H9 (cell line): ENCODE data around the gene GYS2. TPM values are rescaled to one million over a fixed set of nuclear protein-coding genes. Genes with fewer than 3 reads are reported as not detected.

ENCODE experiments used
- DNase-seq: peaks from one replicate; pipeline ENCODE4 v3.0.0-alpha.2; 2017
- H2AFZ ChIP-seq: one replicate; pipeline ENCODE4 v1.6.1; 2013; ENCODE audit warnings: mild to moderate bottlenecking, low read length, control low read depth, moderate library complexity
- H2AK5ac ChIP-seq: 2 replicates; pipeline ENCODE4 v1.6.1; 2013; ENCODE audit warnings: low read length, control low read depth, mixed read lengths; ENCODE audit not compliant: insufficient read length
- H2BK120ac ChIP-seq: one replicate; pipeline ENCODE4 v1.6.1; 2013; ENCODE audit warnings: low read depth, mild to moderate bottlenecking, low read length, control low read depth, inconsistent platforms; ENCODE audit not compliant: poor library complexity, severe bottlenecking
- H2BK12ac ChIP-seq: 2 replicates; pipeline ENCODE4 v1.6.1; 2013; ENCODE audit warnings: low read length, control low read depth, mixed read lengths, low read depth; ENCODE audit not compliant: insufficient read length
- H2BK15ac ChIP-seq: 2 replicates; pipeline ENCODE4 v1.6.1; 2013; ENCODE audit warnings: low read depth, low read length, control low read depth
- H2BK20ac ChIP-seq: one replicate; pipeline ENCODE4 v1.6.1; 2013; ENCODE audit warnings: low read depth, mild to moderate bottlenecking, low read length, control low read depth, inconsistent platforms; ENCODE audit not compliant: poor library complexity, severe bottlenecking
- H2BK5ac ChIP-seq: 2 replicates; pipeline ENCODE4 v1.6.1; 2013; ENCODE audit warnings: low read length, control low read depth, mixed read lengths; ENCODE audit not compliant: insufficient read length
- H3K14ac ChIP-seq: 2 replicates; pipeline ENCODE4 v1.6.1; 2013; ENCODE audit warnings: low read length, control low read depth; ENCODE audit not compliant: insufficient read depth
- H3K18ac ChIP-seq: 2 replicates; pipeline ENCODE4 v1.6.1; 2013; ENCODE audit warnings: low read depth, mild to moderate bottlenecking, mixed read lengths, low read length, control low read depth; ENCODE audit not compliant: insufficient read length
- H3K23ac ChIP-seq: 2 replicates; pipeline ENCODE4 v1.6.1; 2013; ENCODE audit warnings: low read length, control low read depth, mixed read lengths, low read depth; ENCODE audit not compliant: insufficient read length
- H3K23me2 ChIP-seq: 2 replicates; pipeline ENCODE4 v1.6.1; 2013; ENCODE audit warnings: low read depth, mild to moderate bottlenecking, mixed read lengths, low read length, control low read depth; ENCODE audit not compliant: insufficient read length, poor library complexity, severe bottlenecking
- H3K27ac ChIP-seq: 2 replicates; pipeline ENCODE4 v1.5.1; 2013; ENCODE audit warnings: low read length, control low read depth, mixed read lengths, low read depth; ENCODE audit not compliant: insufficient read length
- H3K27me3 ChIP-seq: 2 replicates; pipeline ENCODE4 v1.6.1; 2013; ENCODE audit warnings: low read length, control low read depth, inconsistent platforms; ENCODE audit not compliant: insufficient read depth
- H3K4ac ChIP-seq: 2 replicates; pipeline ENCODE4 v1.6.1; 2013; ENCODE audit warnings: low read depth, mild to moderate bottlenecking, control low read depth, inconsistent platforms, low read length, moderate library complexity
- H3K4me1 ChIP-seq: 2 replicates; pipeline ENCODE4 v1.6.1; 2013; ENCODE audit warnings: low read length, control low read depth, inconsistent platforms; ENCODE audit not compliant: insufficient read depth
- H3K4me2 ChIP-seq: 2 replicates; pipeline ENCODE4 v1.6.1; 2013; ENCODE audit warnings: low read length, control low read depth, mixed read lengths; ENCODE audit not compliant: insufficient read length, insufficient read depth
- H3K56ac ChIP-seq: 2 replicates; pipeline ENCODE4 v1.6.1; 2013; ENCODE audit warnings: low read depth, mild to moderate bottlenecking, mixed read lengths, low read length, control low read depth; ENCODE audit not compliant: insufficient read length
- H3K79me1 ChIP-seq: 2 replicates; pipeline ENCODE4 v1.6.1; 2013; ENCODE audit warnings: low read depth, mild to moderate bottlenecking, moderate library complexity, low read length, control low read depth, inconsistent platforms; ENCODE audit not compliant: insufficient read depth, poor library complexity, severe bottlenecking
- H3K79me2 ChIP-seq: 2 replicates; pipeline ENCODE4 v1.6.1; 2013; ENCODE audit warnings: low read length, control low read depth, inconsistent platforms; ENCODE audit not compliant: insufficient read depth
- H3K9ac ChIP-seq: 2 replicates; pipeline ENCODE4 v1.6.1; 2013; ENCODE audit warnings: low read length, control low read depth, mixed read lengths; ENCODE audit not compliant: insufficient read length; ENCODE audit errors: extremely low read depth
- H3K9me3 ChIP-seq: one replicate; pipeline ENCODE4 v1.6.1; 2013; ENCODE audit warnings: low read depth, low read length, inconsistent platforms; ENCODE audit not compliant: control insufficient read depth
- H3T11ph ChIP-seq: one replicate; pipeline ENCODE4 v1.6.1; 2013; ENCODE audit warnings: mild to moderate bottlenecking, low read length, control low read depth, inconsistent platforms
- H4K20me1 ChIP-seq: one replicate; pipeline ENCODE4 v1.6.1; 2013; ENCODE audit not compliant: control insufficient read depth, insufficient read length, insufficient read depth
- H4K5ac ChIP-seq: 2 replicates; pipeline ENCODE4 v1.6.1; 2013; ENCODE audit warnings: low read depth, mild to moderate bottlenecking, mixed read lengths, low read length, control low read depth; ENCODE audit not compliant: insufficient read length
- H4K8ac ChIP-seq: replicated peaks from 2 replicates; pipeline ENCODE4 v1.6.1; 2013; ENCODE audit warnings: low read length, control low read depth, mixed read lengths, low read depth; ENCODE audit not compliant: insufficient read length
- H4K91ac ChIP-seq: 2 replicates; pipeline ENCODE4 v1.6.1; 2013; ENCODE audit warnings: low read depth, mild to moderate bottlenecking, moderate library complexity, mixed read lengths, low read length, control low read depth; ENCODE audit not compliant: insufficient read length
- H3K27ac Mint-ChIP-seq, 3 experiments: 2 replicates in 2 of 3; 3 replicates in 1 of 3; pipeline ENCODE4 v1.8.0; 2020 to 2021; ENCODE audit warnings: mixed read lengths in 3 of 3, mild to moderate bottlenecking in 1 of 3, moderate library complexity in 1 of 3
- H3K27me3 Mint-ChIP-seq: 2 replicates; pipeline ENCODE4 v1.8.0; 2021; ENCODE audit warnings: low read depth, mild to moderate bottlenecking, moderate library complexity, mixed read lengths
- H3K36me3 Mint-ChIP-seq, 3 experiments: 2 replicates in 2 of 3; 3 replicates in 1 of 3; pipeline ENCODE4 v1.8.0; 2020 to 2021; ENCODE audit warnings: low read depth in 3 of 3, mixed read lengths in 3 of 3; ENCODE audit not compliant: insufficient read depth in 1 of 3
- H3K4me1 Mint-ChIP-seq, 2 experiments: 2 replicates each; pipeline ENCODE4 v1.8.0; 2020; ENCODE audit warnings: mixed read lengths in 2 of 2
- H3K4me3 Mint-ChIP-seq, 2 experiments: 2 replicates in 1 of 2; 3 replicates in 1 of 2; pipeline ENCODE4 v1.8.0; 2020 to 2021; ENCODE audit warnings: mild to moderate bottlenecking in 2 of 2, mixed read lengths in 2 of 2, moderate library complexity in 1 of 2
- H3K9me3 Mint-ChIP-seq, 2 experiments: 2 replicates in 1 of 2; 3 replicates in 1 of 2; pipeline ENCODE4 v1.8.0; 2020; ENCODE audit warnings: mild to moderate bottlenecking in 2 of 2, mixed read lengths in 2 of 2, moderate library complexity in 1 of 2
- CTCF ChIP-seq: fragments of 200-600 bp; sonication (generic); conservative IDR thresholded peaks from 3 replicates; pipeline ENCODE4 v1.8.0; 2021; ENCODE audit warnings: antibody characterized with exemption, mild to moderate bottlenecking
- WGBS: extraction: QIAGEN DNeasy Blood & Tissue Kit; methylation state at CpG from one replicate; pipeline ENCODE4 v1.1.7; 2013; ENCODE audit warnings: missing lambda C conversion rate, low lambda C conversion rate, mixed read lengths; ENCODE audit not compliant: insufficient read length; ENCODE audit errors: extremely low coverage; 5-methylcytosine and 5-hydroxymethylcytosine counted together
- total RNA-seq: library from RNA; stranded (reverse); gene quantifications from 2 replicates; pipeline ENCODE4 v1.2.1, GENCODE V29; 2021

The GYS2 gene
- total RNA-seq, 1 experiment from 2014 or later, result not detected

- peak overlapping the region; percentile 26 for H2BK20ac ChIP-seq
- WGBS, result no CpG with 5 or more reads among the region's 2 CpGs
- H3K56ac ChIP-seq, result no peak overlapping the region
- H3K27me3 Mint-ChIP-seq, result no peaks in the 10 kb centered on the region
- no peak overlapping the region for H3K14ac ChIP-seq
- peaks cover 77 to 97% (median 96%) of the 10 kb centered on the region in 3 experiments for H3K36me3 Mint-ChIP-seq
- no peaks in the 10 kb centered on the region for H3K27me3 ChIP-seq
- H4K20me1 ChIP-seq, result no peaks in the 10 kb centered on the region
- H2AFZ ChIP-seq, result no peak overlapping the region
- peaks cover 67 to 76% of the 10 kb centered on the region in 2 experiments for H3K4me1 Mint-ChIP-seq
- H3K23me2 ChIP-seq, result no peaks in the 10 kb centered on the region
- no peaks in the 10 kb centered on the region for H3K9me3 Mint-ChIP-seq
- no peak overlapping the region for H2BK15ac ChIP-seq
- H3K27ac Mint-ChIP-seq, result peak overlapping the region in 1 of 3 experiments; percentile 77; a peak in 3 of 7 replicates
- no peak overlapping the region for H3K27ac ChIP-seq
- H3K4ac ChIP-seq, result no peak overlapping the region
- no peak for TF ChIP-seq CTCF
- no peak overlapping the region for H2BK12ac ChIP-seq
- H3K4me1 ChIP-seq, result no peaks in the 10 kb centered on the region; the same call in 1 of the 2 replicates
- no peak overlapping the region for H4K8ac ChIP-seq
- peaks cover 10% of the 10 kb centered on the region for H3K79me1 ChIP-seq
- H3K4me2 ChIP-seq, result no peak overlapping the region
- no peak overlapping the region for H4K91ac ChIP-seq
- H3K9ac ChIP-seq, result no peak overlapping the region
- no peak overlapping the region for H3K23ac ChIP-seq
- H3K4me3 Mint-ChIP-seq, result no peak overlapping the region
- DNase-seq, result no peak
- no peak overlapping the region for H2BK5ac ChIP-seq
- no peak overlapping the region for H2BK120ac ChIP-seq
- H3T11ph ChIP-seq, result no peak overlapping the region
- no peaks in the 10 kb centered on the region for H3K9me3 ChIP-seq
- H2AK5ac ChIP-seq, result no peak overlapping the region
- H3K79me2 ChIP-seq, result peaks cover 6% of the 10 kb centered on the region; the same call in 1 of the 2 replicates
- H4K5ac ChIP-seq, result no peak overlapping the region
- no peak overlapping the region for H3K18ac ChIP-seq
Measured at GRCh38 chr12:21648378-21648777, 43.7 kb upstream of the GYS2 start.
